G401.6 (cell line): ENCODE measurements around the gene OR6K6.

Source experiments
- FAIRE-seq: peaks from 2 replicates; lab custom pipeline; 2012; peaks lifted over from hg19 to GRCh38; lab: Jason Lieb, UNC

The OR6K6 gene

DNA sequence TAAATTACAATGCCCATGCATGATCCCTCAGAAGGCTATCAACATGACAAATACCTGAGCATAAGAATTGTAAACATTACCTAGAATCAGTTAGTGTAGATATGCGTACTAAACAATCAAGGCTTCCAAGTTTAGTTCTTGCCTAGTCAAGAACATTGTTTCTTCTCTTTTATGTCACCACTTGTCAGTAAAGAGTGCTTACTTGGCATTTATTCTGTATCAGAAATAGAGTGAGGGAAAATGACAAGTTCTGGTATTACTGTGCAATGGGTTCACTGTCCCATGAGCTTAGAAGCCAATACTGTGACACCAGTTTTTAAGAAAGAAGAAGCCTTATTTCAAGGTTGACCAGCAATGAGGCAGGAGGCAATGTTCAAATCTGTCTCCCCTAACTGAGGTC, 49.2 kb downstream of the OR6K6 start:
- FAIRE-seq = no peak
